GM12801 (cell line): ENCODE measurements around the gene ANKRD40CL.

Source experiments
- TF ChIP-seq, protein P1 (sequence below): IDR thresholded peaks from one replicate; pipeline ENCODE4 v1.5.1; 2011; ENCODE audit warnings: control low read depth; ENCODE audit not compliant: insufficient read length; ENCODE audit errors: extremely low read depth

ANKRD40CL gene

DNA sequence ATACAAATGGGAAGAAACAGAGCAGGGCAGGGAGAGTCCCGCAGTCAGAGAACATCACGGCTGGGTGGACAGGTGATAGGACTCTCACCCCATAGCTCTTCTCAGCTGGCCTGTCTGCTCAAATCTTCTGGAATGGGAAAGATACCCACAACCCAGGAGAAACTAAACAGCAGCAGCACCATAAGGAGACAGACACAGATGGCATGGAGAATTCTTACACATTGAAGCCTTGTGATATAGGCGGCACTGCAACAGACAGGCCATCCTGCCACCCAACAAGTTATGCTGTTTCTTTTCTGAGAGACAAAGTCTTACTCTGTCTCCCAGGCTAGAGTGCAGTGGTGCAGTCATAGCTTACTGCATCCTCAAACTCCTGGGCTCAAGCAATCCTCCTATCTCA, 8.6 kb upstream of the ANKRD40CL start:
- TF ChIP-seq, protein P1, sequence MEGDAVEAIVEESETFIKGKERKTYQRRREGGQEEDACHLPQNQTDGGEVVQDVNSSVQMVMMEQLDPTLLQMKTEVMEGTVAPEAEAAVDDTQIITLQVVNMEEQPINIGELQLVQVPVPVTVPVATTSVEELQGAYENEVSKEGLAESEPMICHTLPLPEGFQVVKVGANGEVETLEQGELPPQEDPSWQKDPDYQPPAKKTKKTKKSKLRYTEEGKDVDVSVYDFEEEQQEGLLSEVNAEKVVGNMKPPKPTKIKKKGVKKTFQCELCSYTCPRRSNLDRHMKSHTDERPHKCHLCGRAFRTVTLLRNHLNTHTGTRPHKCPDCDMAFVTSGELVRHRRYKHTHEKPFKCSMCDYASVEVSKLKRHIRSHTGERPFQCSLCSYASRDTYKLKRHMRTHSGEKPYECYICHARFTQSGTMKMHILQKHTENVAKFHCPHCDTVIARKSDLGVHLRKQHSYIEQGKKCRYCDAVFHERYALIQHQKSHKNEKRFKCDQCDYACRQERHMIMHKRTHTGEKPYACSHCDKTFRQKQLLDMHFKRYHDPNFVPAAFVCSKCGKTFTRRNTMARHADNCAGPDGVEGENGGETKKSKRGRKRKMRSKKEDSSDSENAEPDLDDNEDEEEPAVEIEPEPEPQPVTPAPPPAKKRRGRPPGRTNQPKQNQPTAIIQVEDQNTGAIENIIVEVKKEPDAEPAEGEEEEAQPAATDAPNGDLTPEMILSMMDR: no peak

DNA sequence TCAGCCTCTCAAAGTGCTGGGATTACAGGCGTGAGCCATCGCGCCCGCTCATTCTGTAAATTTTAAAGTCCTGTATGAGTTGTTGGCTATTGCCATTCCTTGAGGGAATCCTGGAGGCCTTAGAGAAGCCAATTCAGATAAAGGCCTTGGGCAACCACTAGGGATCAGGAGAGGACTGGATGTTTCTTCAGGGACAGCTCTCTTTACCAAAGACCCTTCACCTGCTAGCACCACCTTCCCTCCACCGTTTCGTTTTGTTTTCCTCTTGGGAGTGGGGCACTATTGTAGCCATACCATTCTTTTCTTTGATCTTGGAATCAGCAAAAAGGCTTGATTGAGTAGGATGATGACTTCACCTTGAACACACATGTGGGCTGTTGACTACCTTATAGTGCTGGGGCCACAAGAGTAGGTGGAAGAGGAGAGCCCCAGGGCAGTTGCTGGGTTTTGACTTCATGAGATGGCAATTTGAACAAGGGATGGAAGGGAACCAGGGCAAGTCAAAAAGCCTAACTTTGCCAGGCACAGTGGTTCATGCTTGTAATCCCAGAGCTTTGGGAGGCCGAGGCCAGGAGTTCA, 7.0 kb upstream of the ANKRD40CL start:
- TF ChIP-seq, protein P1: no peak

DNA sequence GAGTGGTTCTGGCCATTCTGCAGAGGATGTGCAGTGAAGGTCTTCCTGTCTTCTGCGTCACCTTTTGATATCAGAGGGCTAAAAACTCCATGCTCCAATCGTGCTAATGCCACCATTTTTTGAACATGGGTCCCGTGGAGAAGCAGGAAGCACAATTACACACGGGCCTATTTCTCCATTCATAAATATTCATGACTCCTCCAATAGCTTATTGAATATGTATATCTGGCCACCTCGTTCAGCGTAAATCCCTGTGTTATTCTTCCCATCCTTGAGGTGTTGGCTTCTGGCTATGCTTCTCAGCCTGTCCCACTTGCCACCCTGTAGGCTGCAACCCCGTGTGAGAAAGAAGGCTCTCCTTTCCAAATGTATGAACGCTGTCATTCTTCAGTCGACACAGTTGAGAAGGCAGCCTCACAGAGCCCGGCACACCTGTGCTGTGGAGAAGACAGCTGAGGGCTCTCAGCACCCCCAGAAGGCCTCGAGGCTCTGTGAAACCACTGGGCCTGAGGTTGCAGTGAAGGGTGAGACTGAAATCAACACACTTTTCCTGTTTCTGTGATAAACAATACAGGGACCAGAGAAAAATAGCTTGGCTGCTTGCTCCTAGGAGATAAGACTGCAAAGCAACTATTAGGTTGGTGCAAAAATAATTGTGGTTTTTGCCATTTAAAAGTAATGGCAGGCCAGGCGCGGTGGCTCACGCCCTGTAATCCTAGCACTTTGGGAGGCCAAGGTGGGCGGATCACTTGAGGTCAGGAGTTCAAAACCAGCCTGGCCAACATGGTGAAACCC, 4.9 kb upstream of the ANKRD40CL start:
- TF ChIP-seq, protein P1: no peak

DNA sequence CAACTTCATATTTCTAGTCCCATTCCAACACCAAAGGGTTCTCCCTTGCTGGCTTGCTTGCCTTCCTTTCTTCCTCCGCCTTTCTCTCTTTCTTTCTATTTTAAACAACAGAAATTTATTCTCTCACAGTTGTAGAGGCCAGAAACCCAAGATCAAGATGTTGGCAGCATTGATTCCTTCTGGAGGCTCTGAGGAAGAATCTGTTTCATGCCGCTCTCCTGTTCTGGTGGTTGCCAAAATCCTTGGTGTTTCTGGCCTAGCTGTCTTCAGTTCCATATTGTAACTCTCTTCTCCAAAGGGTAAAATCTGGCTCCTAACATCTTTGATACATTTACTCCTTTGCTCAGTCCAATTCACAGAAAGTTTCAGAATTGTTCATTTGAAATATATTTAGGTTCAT, 3.0 kb upstream of the ANKRD40CL start:
- TF ChIP-seq, protein P1: no peak

DNA sequence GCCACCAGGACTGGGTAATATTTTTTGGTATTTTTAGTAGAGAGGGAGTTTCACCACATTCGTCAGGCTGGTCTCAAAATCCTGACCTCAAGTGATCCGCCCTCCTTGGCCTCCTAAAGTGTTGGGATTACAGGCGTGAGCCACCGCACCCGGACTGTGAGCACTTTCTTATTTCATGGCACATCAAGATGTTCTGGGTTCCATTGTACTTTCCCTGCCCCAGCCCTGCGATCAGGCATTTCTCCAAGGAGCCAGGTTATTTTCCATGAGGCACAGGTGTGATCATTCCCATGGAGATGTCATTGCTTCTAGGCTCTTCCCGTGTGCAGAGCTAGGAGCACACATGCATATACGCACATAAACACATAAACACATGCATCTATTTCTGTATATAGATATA, 2.6 kb upstream of the ANKRD40CL start:
- TF ChIP-seq, protein P1: no peak

DNA sequence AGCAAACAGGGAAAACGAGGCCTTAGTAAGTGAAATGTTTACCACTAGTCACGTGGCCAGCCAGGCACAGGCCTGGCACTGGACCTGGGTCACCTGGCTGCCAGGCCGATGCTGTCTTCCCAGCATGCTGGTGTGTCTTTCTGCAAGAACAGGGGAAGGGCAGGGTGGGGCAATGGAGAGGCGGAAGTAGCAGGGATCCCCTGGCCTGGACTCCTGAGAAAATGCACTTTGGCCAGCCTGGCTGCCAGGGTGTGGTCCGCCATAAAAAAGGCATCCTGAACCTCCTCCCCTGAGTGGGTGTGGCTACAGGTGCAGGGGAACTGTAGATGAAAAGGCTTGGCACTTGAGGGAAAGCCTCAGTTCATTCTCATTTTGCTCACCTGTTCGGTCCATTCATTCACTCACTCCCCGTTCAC, 1.0 kb upstream of the ANKRD40CL start:
- TF ChIP-seq, protein P1: no peak

DNA sequence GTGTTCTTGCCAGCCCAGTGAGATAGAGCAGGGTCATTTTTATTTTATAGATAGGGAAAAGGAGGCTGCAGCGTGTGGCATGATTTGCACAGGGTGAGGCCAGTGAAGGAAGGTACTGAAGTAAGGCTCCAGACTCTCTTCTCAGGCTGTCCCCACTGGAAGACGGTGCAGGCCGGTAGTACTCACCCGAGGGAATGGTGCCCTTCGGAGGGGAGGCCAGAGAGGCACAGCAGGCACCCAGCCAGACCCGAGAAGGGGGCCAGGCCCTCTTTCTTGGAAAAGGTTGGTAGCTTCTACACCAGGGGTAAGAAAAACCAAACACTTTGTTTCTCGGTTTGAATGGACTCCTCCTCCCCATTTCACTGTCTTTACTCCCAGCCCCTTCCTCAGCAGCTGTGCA, 288 bp downstream of the ANKRD40CL start:
- TF ChIP-seq, protein P1: no peak
